Immature natural killer cell (primary cell): ENCODE results near the gene PDE4D. TPM values are rescaled to one million over a fixed set of nuclear protein-coding genes. Genes with fewer than 3 reads are reported as not detected.

Experiments used
- DNase-seq, 3 donors: peaks; one replicate each; pipeline ENCODE4 v3.0.0; 2022; ENCODE audit warnings: mixed read lengths in 1 of 3
- H3K27ac Mint-ChIP-seq, 6 donors: one replicate each; pipeline ENCODE4 v1.8.0; 2020; ENCODE audit warnings: mixed read lengths in 6 of 6, mild to moderate bottlenecking in 5 of 6, inconsistent platforms in 4 of 6, moderate library complexity in 3 of 6
- H3K27me3 Mint-ChIP-seq, 3 donors: one replicate each; pipeline ENCODE4 v1.8.0; 2020 to 2021; ENCODE audit warnings: low read depth in 3 of 3, mild to moderate bottlenecking in 3 of 3, mixed read lengths in 3 of 3, moderate library complexity in 3 of 3, inconsistent platforms in 1 of 3
- H3K36me3 Mint-ChIP-seq, 3 donors: one replicate each; pipeline ENCODE4 v1.8.0; 2020; ENCODE audit warnings: mixed read lengths in 3 of 3, inconsistent platforms in 2 of 3, mild to moderate bottlenecking in 2 of 3
- H3K4me1 Mint-ChIP-seq, 2 donors: one replicate each; pipeline ENCODE4 v1.8.0; 2020; ENCODE audit warnings: inconsistent platforms in 2 of 2, mild to moderate bottlenecking in 2 of 2, mixed read lengths in 2 of 2, moderate library complexity in 1 of 2
- H3K4me3 Mint-ChIP-seq, 5 donors: one replicate each; pipeline ENCODE4 v1.8.0; 2020; ENCODE audit warnings: mild to moderate bottlenecking in 5 of 5, mixed read lengths in 5 of 5, inconsistent platforms in 3 of 5, moderate library complexity in 3 of 5
- H3K9me3 Mint-ChIP-seq, 6 donors: one replicate each; pipeline ENCODE4 v1.8.0; 2020; ENCODE audit warnings: mild to moderate bottlenecking in 6 of 6, mixed read lengths in 6 of 6, inconsistent platforms in 4 of 6, moderate library complexity in 3 of 6
- polyA plus RNA-seq, 3 donors: library from polyadenylated mRNA; unstranded; fragments of 300-500 nt; fragmentation: Illumina TruSeq; gene quantifications; one replicate each; pipeline ENCODE4 v1.2.3, GENCODE V29; 2021

PDE4D gene
- polyA plus RNA-seq, 3 donors from 2014 or later: 10.7 to 15.4 (median 12.6) TPM

- H3K27me3 Mint-ChIP-seq: peaks cover 0 to 10% (median 0%) of the 10 kb centered on the region in 3 donors
- no peak overlapping the region for H3K27ac Mint-ChIP-seq
- peak; percentile 38 to 46 (median 39) for DNase-seq
- peak overlapping the region in 3 of 5 donors; percentile 19 to 59 (median 27) for H3K4me3 Mint-ChIP-seq
- H3K36me3 Mint-ChIP-seq: no peaks in the 10 kb centered on the region
- peaks cover 0 to 4% of the 10 kb centered on the region in 2 donors for H3K4me1 Mint-ChIP-seq
- no peaks in the 10 kb centered on the region for H3K9me3 Mint-ChIP-seq
These were observed 83.5 kb downstream of the PDE4D start for GRCh38 chr5:59810041-59810440.

- DNase-seq: no peak
- H3K27ac Mint-ChIP-seq: no peak overlapping the region
- H3K9me3 Mint-ChIP-seq: no peaks in the 10 kb centered on the region
- peaks cover 0 to 4% of the 10 kb centered on the region in 2 donors for H3K4me1 Mint-ChIP-seq
- H3K4me3 Mint-ChIP-seq: no peak overlapping the region
- peaks cover 0 to 8% (median 0%) of the 10 kb centered on the region in 3 donors for H3K27me3 Mint-ChIP-seq
- no peaks in the 10 kb centered on the region for H3K36me3 Mint-ChIP-seq
These were observed 85.7 kb downstream of the PDE4D start for GRCh38 chr5:59807806-59808205.

GRCh38 chr5:59800347-59800893 lies 93.1 kb downstream of the PDE4D start:
- H3K9me3 Mint-ChIP-seq: no peaks in the 10 kb centered on the region
- DNase-seq: no peak
- H3K4me3 Mint-ChIP-seq: no peak overlapping the region
- no peak overlapping the region for H3K27ac Mint-ChIP-seq
- H3K27me3 Mint-ChIP-seq: peaks cover 0 to 7% (median 0%) of the 10 kb centered on the region in 3 donors
- H3K4me1 Mint-ChIP-seq: no peaks in the 10 kb centered on the region
- no peaks in the 10 kb centered on the region for H3K36me3 Mint-ChIP-seq

GRCh38 chr5:59799668-59800346 lies 93.7 kb downstream of the PDE4D start:
- Mint-ChIP-seq H3K27me3 (peaks cover 0 to 7% (median 0%) of the 10 kb centered on the region in 3 donors), H3K4me3 (no peak overlapping the region), H3K9me3 (no peaks in the 10 kb centered on the region), H3K4me1 (no peaks in the 10 kb centered on the region), H3K27ac (no peak overlapping the region), H3K36me3 (no peaks in the 10 kb centered on the region)
- DNase-seq: peak; percentile 25 to 39 (median 38)

GRCh38 chr5:59798862-59799667 lies 94.5 kb downstream of the PDE4D start:
- Mint-ChIP-seq H3K4me1 (no peaks in the 10 kb centered on the region), H3K9me3 (no peaks in the 10 kb centered on the region), H3K27ac (no peak overlapping the region), H3K27me3 (peaks cover 0 to 7% (median 0%) of the 10 kb centered on the region in 3 donors), H3K36me3 (no peaks in the 10 kb centered on the region), H3K4me3 (no peak overlapping the region)
- no peak for DNase-seq

GRCh38 chr5:59795141-59795540 lies 98.4 kb downstream of the PDE4D start:
- Mint-ChIP-seq H3K27ac (no peak overlapping the region), H3K4me3 (no peak overlapping the region), H3K9me3 (no peaks in the 10 kb centered on the region), H3K4me1 (peaks cover 5 to 7% of the 10 kb centered on the region in 2 donors), H3K27me3 (peaks cover 0 to 3% (median 2%) of the 10 kb centered on the region in 3 donors), H3K36me3 (no peaks in the 10 kb centered on the region)
- no peak for DNase-seq

- H3K4me3 Mint-ChIP-seq: no peak overlapping the region
- no peak for DNase-seq
- peaks cover 5 to 7% of the 10 kb centered on the region in 2 donors for H3K4me1 Mint-ChIP-seq
- no peaks in the 10 kb centered on the region for H3K9me3 Mint-ChIP-seq
- H3K27ac Mint-ChIP-seq: no peak overlapping the region
- no peaks in the 10 kb centered on the region for H3K36me3 Mint-ChIP-seq
- peaks cover 0 to 3% (median 2%) of the 10 kb centered on the region in 3 donors for H3K27me3 Mint-ChIP-seq
These were observed 100.4 kb downstream of the PDE4D start for GRCh38 chr5:59792983-59793585.

GRCh38 chr5:59791617-59792016 lies 101.9 kb downstream of the PDE4D start:
- Mint-ChIP-seq H3K36me3 (no peaks in the 10 kb centered on the region), H3K4me3 (no peak overlapping the region), H3K9me3 (no peaks in the 10 kb centered on the region), H3K4me1 (peaks cover 5 to 7% of the 10 kb centered on the region in 2 donors), H3K27ac (no peak overlapping the region), H3K27me3 (peaks cover 0 to 5% (median 2%) of the 10 kb centered on the region in 3 donors)
- no peak for DNase-seq

- Mint-ChIP-seq H3K36me3 (no peaks in the 10 kb centered on the region), H3K27ac (peak overlapping the region in 1 of 6 donors; percentile 56), H3K4me3 (peak overlapping the region; percentile 16 to 46 (median 23)), H3K27me3 (peaks cover 0 to 5% (median 2%) of the 10 kb centered on the region in 3 donors), H3K4me1 (peaks cover 5 to 7% of the 10 kb centered on the region in 2 donors), H3K9me3 (no peaks in the 10 kb centered on the region)
- DNase-seq: no peak
These were observed 102.6 kb downstream of the PDE4D start for GRCh38 chr5:59790776-59791475.

- Mint-ChIP-seq H3K27ac (peak overlapping the region in 1 of 6 donors; percentile 56), H3K27me3 (peaks cover 0 to 7% (median 2%) of the 10 kb centered on the region in 3 donors), H3K9me3 (no peaks in the 10 kb centered on the region), H3K4me3 (peak overlapping the region; percentile 16 to 46 (median 23)), H3K4me1 (peaks cover 5 to 7% of the 10 kb centered on the region in 2 donors), H3K36me3 (no peaks in the 10 kb centered on the region)
- DNase-seq: no peak
These were observed 103.2 kb downstream of the PDE4D start for GRCh38 chr5:59790376-59790775.

GRCh38 chr5:59789894-59790293 lies 103.6 kb downstream of the PDE4D start:
- Mint-ChIP-seq H3K27ac (peak overlapping the region in 1 of 6 donors; percentile 11), H3K4me1 (peaks cover 5 to 7% of the 10 kb centered on the region in 2 donors), H3K9me3 (no peaks in the 10 kb centered on the region), H3K4me3 (no peak overlapping the region), H3K27me3 (peaks cover 0 to 7% (median 2%) of the 10 kb centered on the region in 3 donors), H3K36me3 (no peaks in the 10 kb centered on the region)
- no peak for DNase-seq

GRCh38 chr5:59789197-59789596 lies 104.3 kb downstream of the PDE4D start:
- Mint-ChIP-seq H3K4me1 (peaks cover 5 to 7% of the 10 kb centered on the region in 2 donors), H3K27ac (no peak overlapping the region), H3K27me3 (peaks cover 0 to 8% (median 2%) of the 10 kb centered on the region in 3 donors), H3K4me3 (no peak overlapping the region), H3K36me3 (no peaks in the 10 kb centered on the region), H3K9me3 (no peaks in the 10 kb centered on the region)
- DNase-seq: no peak

- no peak overlapping the region for H3K4me3 Mint-ChIP-seq
- H3K36me3 Mint-ChIP-seq: no peaks in the 10 kb centered on the region
- DNase-seq: no peak
- H3K4me1 Mint-ChIP-seq: peaks cover 5 to 7% of the 10 kb centered on the region in 2 donors
- H3K9me3 Mint-ChIP-seq: no peaks in the 10 kb centered on the region
- H3K27ac Mint-ChIP-seq: no peak overlapping the region
- peaks cover 0 to 5% (median 2%) of the 10 kb centered on the region in 3 donors for H3K27me3 Mint-ChIP-seq
These were observed 107.2 kb downstream of the PDE4D start for GRCh38 chr5:59786334-59786805.
